Suprapubic skin (tissue), 4 donors: Measurements from ENCODE around the gene PIAS1. TPM values are rescaled to one million over a fixed set of nuclear protein-coding genes. Genes with fewer than 3 reads are reported as not detected.

Source experiments
- DNase-seq, 2 donors: peaks; one replicate each; pipeline ENCODE4 v3.0.0-alpha.2; 2019; ENCODE audit warnings: low spot score in 2 of 2
- H3K27ac ChIP-seq: fragments of 200-600 bp; sonication (generic); one replicate; pipeline ENCODE4 v1.5.1; 2019
- H3K27me3 ChIP-seq: fragments of 200-600 bp; sonication (generic); one replicate; pipeline ENCODE4 v1.5.1; 2019
- H3K36me3 ChIP-seq: fragments of 200-600 bp; sonication (generic); one replicate; pipeline ENCODE4 v1.5.1; 2019
- H3K4me1 ChIP-seq: fragments of 200-600 bp; sonication (generic); one replicate; pipeline ENCODE4 v1.5.1; 2019
- H3K4me3 ChIP-seq: fragments of 200-600 bp; sonication (generic); one replicate; pipeline ENCODE4 v1.5.1; 2019; ENCODE audit warnings: mild to moderate bottlenecking
- H3K9me3 ChIP-seq: fragments of 200-600 bp; sonication (generic); one replicate; pipeline ENCODE4 v1.5.1; 2019
- EP300 ChIP-seq: sonication (generic); formaldehyde crosslinking; IDR thresholded peaks from one replicate; pipeline ENCODE4 v1.6.1; 2017; ENCODE audit warnings: antibody characterized with exemption
- POLR2A ChIP-seq, 2 donors: fragments of 450-650 bp; IDR thresholded peaks; one replicate each; pipeline ENCODE4 v1.6.1; 2017; ENCODE audit warnings: antibody characterized with exemption in 2 of 2, mild to moderate bottlenecking in 2 of 2, moderate library complexity in 2 of 2
- POLR2AphosphoS5 ChIP-seq, 3 donors: sonication (generic); formaldehyde crosslinking; IDR thresholded peaks; one replicate each; pipeline ENCODE4 v1.6.1; 2017; ENCODE audit warnings: antibody characterized with exemption in 3 of 3
- WGBS: methylation state at CpG from one replicate; pipeline ENCODE4 v1.1.5; 2018; 5-methylcytosine and 5-hydroxymethylcytosine counted together
- total RNA-seq, 4 donors: library from RNA; depleted of rRNA; stranded (reverse); fragments of >200 nt; gene quantifications; one replicate each; pipeline ENCODE4 v1.1.0, GENCODE V29; 2016
- TF ChIP-seq, protein P1 (sequence below), 2 donors: fragments of 200-600 bp in 1 of 2; fragments of 450-650 bp in 1 of 2; sonication (generic) in 1 of 2; IDR thresholded peaks; one replicate each; pipeline ENCODE4 v1.5.1; 2016 to 2019; ENCODE audit warnings: antibody characterized with exemption in 2 of 2, mild to moderate bottlenecking in 1 of 2, moderate library complexity in 1 of 2

Gene PIAS1
- total RNA-seq, 4 donors from 2014 or later, result 43.7 to 71.5 (median 52.5) TPM

DNA sequence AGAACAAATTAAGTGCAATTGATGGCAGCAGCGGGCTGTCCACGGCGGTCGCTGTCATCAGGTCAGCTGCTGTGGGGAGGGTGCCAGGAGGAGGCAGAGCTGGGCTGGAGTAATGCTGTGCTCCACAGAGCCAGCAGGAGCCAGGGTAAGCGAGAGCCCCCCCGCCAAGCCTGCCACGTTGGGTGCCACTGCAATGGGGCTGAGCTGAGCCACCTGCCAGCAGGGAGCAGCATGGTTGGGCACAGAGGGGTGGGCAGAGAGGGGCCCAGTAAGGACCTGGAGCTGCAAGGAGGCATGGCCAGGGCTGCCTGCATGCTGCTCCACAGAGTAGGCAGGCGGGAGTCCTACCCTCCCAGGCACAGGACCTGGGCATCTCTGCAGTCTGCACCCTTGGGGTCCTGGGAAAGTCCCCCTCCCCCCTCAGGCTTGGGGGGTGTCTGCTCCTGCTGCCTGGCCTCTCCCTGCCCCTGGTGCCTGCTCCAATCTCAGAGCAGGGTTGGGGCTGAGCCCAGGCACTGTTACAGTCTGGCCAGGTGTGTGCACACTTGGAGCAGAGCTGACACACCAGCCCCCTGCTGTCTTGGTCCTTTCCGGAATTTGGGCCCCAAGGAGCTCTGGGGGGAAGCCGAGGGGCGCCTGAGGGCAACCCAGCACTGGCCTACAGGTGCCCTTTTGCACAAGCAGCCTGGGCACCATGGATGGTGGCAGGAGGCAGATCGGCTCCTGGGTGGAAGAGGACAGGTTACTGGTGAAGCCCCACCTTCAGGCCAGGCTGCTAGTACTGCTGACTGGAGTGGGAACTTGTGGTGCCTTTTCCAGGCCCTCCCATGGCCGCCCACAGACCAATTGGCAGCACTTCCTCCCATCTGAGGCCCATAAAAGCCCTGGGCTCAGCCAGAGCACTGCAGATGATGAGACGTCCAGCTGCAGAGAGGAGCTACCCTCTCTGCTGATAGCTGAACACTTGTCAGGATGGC lies 8.5 kb upstream of the PIAS1 start:
- H3K27ac ChIP-seq, result no peak overlapping the region
- H3K27me3 ChIP-seq, result no peaks in the 10 kb centered on the region
- DNase-seq, result no peak
- no peak overlapping the region for H3K4me3 ChIP-seq
- TF ChIP-seq EP300 (no peak), POLR2A (IDR thresholded peaks at IDR 0.05) (no peak), POLR2AphosphoS5 (IDR thresholded peaks at IDR 0.05) (no peak)
- TF ChIP-seq, protein P1, sequence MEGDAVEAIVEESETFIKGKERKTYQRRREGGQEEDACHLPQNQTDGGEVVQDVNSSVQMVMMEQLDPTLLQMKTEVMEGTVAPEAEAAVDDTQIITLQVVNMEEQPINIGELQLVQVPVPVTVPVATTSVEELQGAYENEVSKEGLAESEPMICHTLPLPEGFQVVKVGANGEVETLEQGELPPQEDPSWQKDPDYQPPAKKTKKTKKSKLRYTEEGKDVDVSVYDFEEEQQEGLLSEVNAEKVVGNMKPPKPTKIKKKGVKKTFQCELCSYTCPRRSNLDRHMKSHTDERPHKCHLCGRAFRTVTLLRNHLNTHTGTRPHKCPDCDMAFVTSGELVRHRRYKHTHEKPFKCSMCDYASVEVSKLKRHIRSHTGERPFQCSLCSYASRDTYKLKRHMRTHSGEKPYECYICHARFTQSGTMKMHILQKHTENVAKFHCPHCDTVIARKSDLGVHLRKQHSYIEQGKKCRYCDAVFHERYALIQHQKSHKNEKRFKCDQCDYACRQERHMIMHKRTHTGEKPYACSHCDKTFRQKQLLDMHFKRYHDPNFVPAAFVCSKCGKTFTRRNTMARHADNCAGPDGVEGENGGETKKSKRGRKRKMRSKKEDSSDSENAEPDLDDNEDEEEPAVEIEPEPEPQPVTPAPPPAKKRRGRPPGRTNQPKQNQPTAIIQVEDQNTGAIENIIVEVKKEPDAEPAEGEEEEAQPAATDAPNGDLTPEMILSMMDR (IDR thresholded peaks at IDR 0.05), result no peak
- H3K4me1 ChIP-seq, result no peaks in the 10 kb centered on the region
- no peaks in the 10 kb centered on the region for H3K36me3 ChIP-seq
- no peaks in the 10 kb centered on the region for H3K9me3 ChIP-seq
- whole genome bisulfite sequencing, result 86% methylated on average over 13 of the region's 14 CpGs

DNA sequence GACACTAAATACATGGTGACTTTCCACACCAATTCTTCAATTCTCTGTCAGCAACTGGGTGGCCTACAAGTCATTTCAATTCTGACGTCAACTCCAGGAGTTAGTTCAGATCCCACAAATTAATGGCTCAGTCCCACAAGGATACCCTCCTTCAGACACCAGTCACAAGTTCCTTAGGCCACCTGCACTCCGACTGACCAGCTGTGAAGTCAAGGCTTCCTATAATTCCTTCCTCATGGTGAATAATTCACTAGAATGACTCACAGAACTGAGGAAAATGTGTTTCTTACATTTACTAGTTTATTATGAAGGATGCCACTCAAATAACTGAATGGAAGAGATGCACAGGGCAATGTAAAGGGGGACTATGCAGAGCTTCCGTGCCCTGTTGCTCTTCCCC lies 6.3 kb upstream of the PIAS1 start:
- H3K9me3 ChIP-seq, result no peaks in the 10 kb centered on the region
- WGBS, result 92% methylated on average over 3 of the region's 3 CpGs
- no peaks in the 10 kb centered on the region for H3K4me1 ChIP-seq
- H3K27me3 ChIP-seq, result no peaks in the 10 kb centered on the region
- H3K27ac ChIP-seq, result no peak overlapping the region
- no peak overlapping the region for H3K4me3 ChIP-seq
- DNase-seq, result no peak
- no peaks in the 10 kb centered on the region for H3K36me3 ChIP-seq
- TF ChIP-seq POLR2A (IDR thresholded peaks at IDR 0.05), result no peak
- TF ChIP-seq, protein P1 (IDR thresholded peaks at IDR 0.05), result no peak
- no peak for TF ChIP-seq EP300
- TF ChIP-seq POLR2AphosphoS5 (IDR thresholded peaks at IDR 0.05), result no peak

DNA sequence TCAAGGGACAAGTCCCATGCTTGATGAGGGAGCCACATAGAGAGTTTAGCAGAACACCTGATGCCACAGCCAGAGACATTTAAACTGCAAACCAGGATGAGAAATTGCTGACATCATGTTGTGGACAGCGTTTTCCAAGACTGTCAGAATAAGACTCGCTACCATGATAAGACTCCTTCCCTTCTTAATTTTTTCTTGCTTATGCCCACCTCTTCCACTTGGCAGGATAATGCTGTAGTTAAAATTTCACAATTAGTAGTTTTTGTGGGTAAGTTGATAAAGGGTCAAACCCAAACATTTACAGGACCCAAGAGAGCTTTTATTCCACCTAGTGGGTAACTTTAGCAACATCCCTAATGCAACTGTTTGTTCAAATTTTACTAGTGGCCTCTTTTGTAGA lies 3.0 kb upstream of the PIAS1 start:
- no peak overlapping the region for H3K4me3 ChIP-seq
- peaks cover 14% of the 10 kb centered on the region for H3K4me1 ChIP-seq
- H3K36me3 ChIP-seq, result no peaks in the 10 kb centered on the region
- WGBS, result 64% methylated on average over 2 of the region's 2 CpGs
- no peak for TF ChIP-seq EP300
- no peak for TF ChIP-seq POLR2A (IDR thresholded peaks at IDR 0.05)
- no peak for TF ChIP-seq POLR2AphosphoS5 (IDR thresholded peaks at IDR 0.05)
- TF ChIP-seq, protein P1 (IDR thresholded peaks at IDR 0.05), result no peak
- H3K27ac ChIP-seq, result no peak overlapping the region
- no peak for DNase-seq
- H3K9me3 ChIP-seq, result no peaks in the 10 kb centered on the region
- H3K27me3 ChIP-seq, result no peaks in the 10 kb centered on the region

DNA sequence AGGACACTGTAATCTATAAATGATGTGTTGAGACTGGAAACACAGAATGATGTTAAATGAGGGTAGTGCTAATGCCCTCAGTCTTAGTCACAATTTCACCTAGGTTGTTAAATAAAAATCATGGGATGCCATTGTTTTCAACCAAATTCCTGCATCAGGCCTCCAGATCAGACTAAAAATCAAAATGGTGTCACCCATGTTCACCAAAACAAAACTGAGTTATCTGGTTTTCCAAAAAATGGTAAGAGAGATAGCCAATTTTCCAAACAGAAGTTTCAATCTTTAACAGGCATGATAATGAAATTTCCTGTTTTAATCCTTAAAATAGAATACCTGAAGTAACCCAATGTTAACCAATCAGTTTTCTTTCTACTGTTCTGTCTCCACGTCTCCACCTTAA lies 2.2 kb upstream of the PIAS1 start:
- H3K4me3 ChIP-seq, result no peak overlapping the region
- no peak for TF ChIP-seq POLR2A (IDR thresholded peaks at IDR 0.05)
- no peak for TF ChIP-seq EP300
- TF ChIP-seq POLR2AphosphoS5 (IDR thresholded peaks at IDR 0.05), result no peak
- TF ChIP-seq, protein P1 (IDR thresholded peaks at IDR 0.05), result no peak
- H3K9me3 ChIP-seq, result no peaks in the 10 kb centered on the region
- H3K4me1 ChIP-seq, result peaks cover 22% of the 10 kb centered on the region
- whole genome bisulfite sequencing, result 93% methylated on average over 1 of the region's 1 CpG
- no peak for DNase-seq
- H3K27ac ChIP-seq, result no peak overlapping the region
- H3K27me3 ChIP-seq, result no peaks in the 10 kb centered on the region
- H3K36me3 ChIP-seq, result no peaks in the 10 kb centered on the region

DNA sequence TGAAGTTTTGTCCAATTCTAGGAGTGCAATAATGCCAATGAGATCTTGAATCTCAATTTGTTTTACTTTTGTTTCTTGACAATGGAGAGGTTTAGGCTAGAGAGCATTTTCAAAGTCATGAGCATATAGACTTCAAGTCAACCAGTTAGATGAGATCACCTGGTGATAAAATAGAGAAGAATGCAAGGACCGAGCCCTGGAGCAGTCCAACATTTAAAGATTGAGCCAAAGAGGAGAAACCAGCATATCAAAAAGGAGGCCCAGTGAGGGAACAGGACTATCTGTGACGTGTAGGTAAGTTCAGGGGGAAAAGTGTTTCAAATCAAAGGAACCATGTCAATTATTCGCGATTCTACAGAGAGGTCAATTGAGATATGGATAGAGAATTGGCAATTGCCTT lies 1.7 kb upstream of the PIAS1 start:
- Histone ChIP-seq H3K4me1 (peaks cover 27% of the 10 kb centered on the region), H3K27ac (no peak overlapping the region), H3K27me3 (no peaks in the 10 kb centered on the region), H3K4me3 (no peak overlapping the region), H3K36me3 (no peaks in the 10 kb centered on the region), H3K9me3 (no peaks in the 10 kb centered on the region)
- no peak for DNase-seq
- 90% methylated on average over 4 of the region's 4 CpGs for WGBS
- TF ChIP-seq POLR2AphosphoS5 (IDR thresholded peaks at IDR 0.05) (no peak), EP300 (no peak), POLR2A (IDR thresholded peaks at IDR 0.05) (no peak)
- TF ChIP-seq, protein P1 (IDR thresholded peaks at IDR 0.05), result no peak
